Measurements from ENCODE around the gene IKZF1.
A peak's percentile ranks its signal among the peaks of the same experiment; 100 is the strongest.

DNA sequence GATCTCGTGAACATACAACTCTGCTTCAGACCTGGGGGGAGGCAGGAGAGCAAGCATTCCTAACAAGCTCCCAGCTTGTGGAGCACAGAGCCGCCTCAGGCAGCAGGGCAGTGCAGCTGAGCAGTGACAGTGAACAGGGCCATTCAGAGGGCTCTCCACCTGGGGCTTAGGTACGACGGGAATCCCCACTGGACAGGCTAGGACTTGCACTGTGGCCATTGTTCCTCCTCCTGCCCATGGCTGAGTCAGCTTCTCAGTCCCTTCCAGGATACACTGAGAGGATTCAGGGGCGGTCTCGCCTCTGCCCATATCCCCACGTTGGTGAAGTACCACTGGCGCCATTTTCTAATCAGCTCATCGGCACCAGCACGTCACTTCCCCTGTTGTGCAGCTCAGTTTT lies 74.6 kb downstream of the IKZF1 start:
- TF ChIP-seq, protein P1, sequence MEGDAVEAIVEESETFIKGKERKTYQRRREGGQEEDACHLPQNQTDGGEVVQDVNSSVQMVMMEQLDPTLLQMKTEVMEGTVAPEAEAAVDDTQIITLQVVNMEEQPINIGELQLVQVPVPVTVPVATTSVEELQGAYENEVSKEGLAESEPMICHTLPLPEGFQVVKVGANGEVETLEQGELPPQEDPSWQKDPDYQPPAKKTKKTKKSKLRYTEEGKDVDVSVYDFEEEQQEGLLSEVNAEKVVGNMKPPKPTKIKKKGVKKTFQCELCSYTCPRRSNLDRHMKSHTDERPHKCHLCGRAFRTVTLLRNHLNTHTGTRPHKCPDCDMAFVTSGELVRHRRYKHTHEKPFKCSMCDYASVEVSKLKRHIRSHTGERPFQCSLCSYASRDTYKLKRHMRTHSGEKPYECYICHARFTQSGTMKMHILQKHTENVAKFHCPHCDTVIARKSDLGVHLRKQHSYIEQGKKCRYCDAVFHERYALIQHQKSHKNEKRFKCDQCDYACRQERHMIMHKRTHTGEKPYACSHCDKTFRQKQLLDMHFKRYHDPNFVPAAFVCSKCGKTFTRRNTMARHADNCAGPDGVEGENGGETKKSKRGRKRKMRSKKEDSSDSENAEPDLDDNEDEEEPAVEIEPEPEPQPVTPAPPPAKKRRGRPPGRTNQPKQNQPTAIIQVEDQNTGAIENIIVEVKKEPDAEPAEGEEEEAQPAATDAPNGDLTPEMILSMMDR (IDR thresholded peaks at IDR 0.05 in 8 of 11, conservative IDR thresholded peaks at IDR 0.05 in 3 of 11): no peak
- peak; percentile 22 to 42 (median 25) for TF ChIP-seq POLR2AphosphoS5 (IDR thresholded peaks at IDR 0.05)
